Effector memory CD8-positive, alpha-beta T cell (primary cell): Measurements from ENCODE around the gene FGF3.

Source experiments
- ATAC-seq: fragments of 150-1000 bp; cut with Tn5 transposase; replicated peaks from 2 replicates; pipeline ENCODE4 v1.10.0; 2021; ENCODE audit warnings: mild to moderate bottlenecking, moderate library complexity
- DNase-seq, 3 experiments: peaks; one replicate each; pipeline ENCODE4 v3.0.0; 2021
- H3K27ac Mint-ChIP-seq, 2 donors: one replicate each; pipeline ENCODE4 v1.8.0; 2022; ENCODE audit warnings: mild to moderate bottlenecking in 2 of 2, mixed read lengths in 2 of 2, moderate library complexity in 2 of 2
- H3K27me3 Mint-ChIP-seq, 2 donors: one replicate each; pipeline ENCODE4 v1.8.0; 2022; ENCODE audit warnings: mixed read lengths in 2 of 2
- H3K36me3 Mint-ChIP-seq: one replicate; pipeline ENCODE4 v1.8.0; 2022; ENCODE audit warnings: mild to moderate bottlenecking, moderate library complexity, mixed read lengths; ENCODE audit not compliant: insufficient read depth
- H3K4me1 Mint-ChIP-seq, 2 donors: one replicate each; pipeline ENCODE4 v1.8.0; 2022; ENCODE audit warnings: low read depth in 2 of 2, mixed read lengths in 2 of 2
- H3K4me3 Mint-ChIP-seq, 2 donors: one replicate each; pipeline ENCODE4 v1.8.0; 2022; ENCODE audit warnings: mild to moderate bottlenecking in 2 of 2, mixed read lengths in 2 of 2, moderate library complexity in 2 of 2
- H3K9me3 Mint-ChIP-seq, 2 donors: one replicate each; pipeline ENCODE4 v1.8.0; 2022; ENCODE audit warnings: mixed read lengths in 2 of 2

The FGF3 gene

GRCh38 chr11:69825941-69826340, 6.7 kb upstream of the FGF3 start:
- Mint-ChIP-seq H3K4me3 (no peak overlapping the region), H3K27ac (no peak overlapping the region), H3K36me3 (no peaks in the 10 kb centered on the region), H3K27me3 (peaks cover 8 to 64% of the 10 kb centered on the region in 2 donors), H3K4me1 (peaks cover 0 to 4% of the 10 kb centered on the region in 2 donors), H3K9me3 (no peaks in the 10 kb centered on the region)
- no peak for DNase-seq
- no peak for ATAC-seq

GRCh38 chr11:69825037-69825834, 6.0 kb upstream of the FGF3 start:
- H3K4me1 Mint-ChIP-seq: peaks cover 0 to 4% of the 10 kb centered on the region in 2 donors
- no peak for DNase-seq
- no peak overlapping the region for H3K4me3 Mint-ChIP-seq
- H3K9me3 Mint-ChIP-seq: no peaks in the 10 kb centered on the region
- H3K27me3 Mint-ChIP-seq: peaks cover 13 to 66% of the 10 kb centered on the region in 2 donors
- H3K36me3 Mint-ChIP-seq: no peaks in the 10 kb centered on the region
- no peak for ATAC-seq
- no peak overlapping the region for H3K27ac Mint-ChIP-seq

- Mint-ChIP-seq H3K4me3 (no peak overlapping the region), H3K27me3 (peaks cover 22 to 76% of the 10 kb centered on the region in 2 donors), H3K27ac (no peak overlapping the region), H3K4me1 (peaks cover 0 to 4% of the 10 kb centered on the region in 2 donors), H3K36me3 (no peaks in the 10 kb centered on the region), H3K9me3 (no peaks in the 10 kb centered on the region)
- ATAC-seq (no peak), DNase-seq (no peak)
These were observed 4.5 kb upstream of the FGF3 start for GRCh38 chr11:69823641-69824265.

- H3K36me3 Mint-ChIP-seq: no peaks in the 10 kb centered on the region
- peaks cover 0 to 4% of the 10 kb centered on the region in 2 donors for H3K4me1 Mint-ChIP-seq
- H3K4me3 Mint-ChIP-seq: no peak overlapping the region
- H3K27ac Mint-ChIP-seq: no peak overlapping the region
- H3K27me3 Mint-ChIP-seq: peaks cover 22 to 76% of the 10 kb centered on the region in 2 donors
- H3K9me3 Mint-ChIP-seq: no peaks in the 10 kb centered on the region
- ATAC-seq (no peak), DNase-seq (no peak)
These were observed 3.7 kb upstream of the FGF3 start for GRCh38 chr11:69822676-69823494.

- no peak for DNase-seq
These were observed 2.4 kb upstream of the FGF3 start for GRCh38 chr11:69821511-69822040.

GRCh38 chr11:69820441-69820840, 1.2 kb upstream of the FGF3 start:
- no peak overlapping the region for H3K27ac Mint-ChIP-seq
- H3K36me3 Mint-ChIP-seq: no peaks in the 10 kb centered on the region

More at GRCh38 chr11:69821511-69822040, 2.4 kb upstream of the FGF3 start:
- H3K4me3 Mint-ChIP-seq: no peak overlapping the region
- H3K9me3 Mint-ChIP-seq: no peaks in the 10 kb centered on the region
- peaks cover 22 to 78% of the 10 kb centered on the region in 2 donors for H3K27me3 Mint-ChIP-seq
- no peak overlapping the region for H3K27ac Mint-ChIP-seq
- no peak for ATAC-seq
- H3K4me1 Mint-ChIP-seq: peaks cover 0 to 4% of the 10 kb centered on the region in 2 donors
- H3K36me3 Mint-ChIP-seq: no peaks in the 10 kb centered on the region

GRCh38 chr11:69819541-69820070, 390 bp upstream of the FGF3 start:
- ATAC-seq: no peak
- H3K36me3 Mint-ChIP-seq: no peaks in the 10 kb centered on the region
- H3K4me3 Mint-ChIP-seq: no peak overlapping the region
- peaks cover 0 to 4% of the 10 kb centered on the region in 2 donors for H3K4me1 Mint-ChIP-seq
- peaks cover 30 to 78% of the 10 kb centered on the region in 2 donors for H3K27me3 Mint-ChIP-seq
- DNase-seq: no peak
- no peak overlapping the region for H3K27ac Mint-ChIP-seq
- H3K9me3 Mint-ChIP-seq: no peaks in the 10 kb centered on the region

More at GRCh38 chr11:69820441-69820840, 1.2 kb upstream of the FGF3 start:
- ATAC-seq (no peak), DNase-seq (no peak)
- H3K4me3 Mint-ChIP-seq: no peak overlapping the region
- H3K4me1 Mint-ChIP-seq: peaks cover 0 to 4% of the 10 kb centered on the region in 2 donors
- no peaks in the 10 kb centered on the region for H3K9me3 Mint-ChIP-seq
- peaks cover 30 to 78% of the 10 kb centered on the region in 2 donors for H3K27me3 Mint-ChIP-seq

GRCh38 chr11:69818231-69818602, 999 bp downstream of the FGF3 start:
- ATAC-seq (no peak), DNase-seq (no peak)
- Mint-ChIP-seq H3K4me3 (no peak overlapping the region), H3K4me1 (peaks cover 0 to 4% of the 10 kb centered on the region in 2 donors), H3K9me3 (no peaks in the 10 kb centered on the region), H3K36me3 (no peaks in the 10 kb centered on the region), H3K27me3 (peaks cover 35 to 77% of the 10 kb centered on the region in 2 donors), H3K27ac (no peak overlapping the region)

- no peak for DNase-seq
- Mint-ChIP-seq H3K9me3 (no peaks in the 10 kb centered on the region), H3K4me1 (peaks cover 0 to 4% of the 10 kb centered on the region in 2 donors), H3K27ac (no peak overlapping the region), H3K4me3 (no peak overlapping the region), H3K36me3 (no peaks in the 10 kb centered on the region), H3K27me3 (peaks cover 32 to 70% of the 10 kb centered on the region in 2 donors)
- no peak for ATAC-seq
These were observed 1.7 kb downstream of the FGF3 start for GRCh38 chr11:69817265-69818230.

GRCh38 chr11:69816671-69817070, 2.5 kb downstream of the FGF3 start:
- Mint-ChIP-seq H3K9me3 (no peaks in the 10 kb centered on the region), H3K4me3 (no peak overlapping the region), H3K27ac (no peak overlapping the region), H3K4me1 (no peaks in the 10 kb centered on the region), H3K36me3 (no peaks in the 10 kb centered on the region), H3K27me3 (peaks cover 32 to 63% of the 10 kb centered on the region in 2 donors)
- ATAC-seq: no peak
- no peak for DNase-seq

GRCh38 chr11:69815973-69816372, 3.2 kb downstream of the FGF3 start:
- Mint-ChIP-seq H3K9me3 (no peaks in the 10 kb centered on the region), H3K27ac (no peak overlapping the region), H3K4me1 (no peaks in the 10 kb centered on the region), H3K27me3 (peaks cover 30 to 63% of the 10 kb centered on the region in 2 donors), H3K36me3 (no peaks in the 10 kb centered on the region), H3K4me3 (no peak overlapping the region)
- ATAC-seq (no peak), DNase-seq (no peak)

- Mint-ChIP-seq H3K27me3 (peaks cover 22 to 60% of the 10 kb centered on the region in 2 donors), H3K36me3 (no peaks in the 10 kb centered on the region), H3K27ac (no peak overlapping the region), H3K4me3 (no peak overlapping the region), H3K9me3 (no peaks in the 10 kb centered on the region), H3K4me1 (no peaks in the 10 kb centered on the region)
- DNase-seq (no peak), ATAC-seq (no peak)
These were observed 4.3 kb downstream of the FGF3 start for GRCh38 chr11:69814902-69815301.
